Measurements from ENCODE around the gene PTPRS. TPM values are rescaled to one million over a fixed set of nuclear protein-coding genes. Genes with fewer than 3 reads are reported as not detected.

The PTPRS gene
- total RNA-seq, 1 donor = 123 TPM

DNA sequence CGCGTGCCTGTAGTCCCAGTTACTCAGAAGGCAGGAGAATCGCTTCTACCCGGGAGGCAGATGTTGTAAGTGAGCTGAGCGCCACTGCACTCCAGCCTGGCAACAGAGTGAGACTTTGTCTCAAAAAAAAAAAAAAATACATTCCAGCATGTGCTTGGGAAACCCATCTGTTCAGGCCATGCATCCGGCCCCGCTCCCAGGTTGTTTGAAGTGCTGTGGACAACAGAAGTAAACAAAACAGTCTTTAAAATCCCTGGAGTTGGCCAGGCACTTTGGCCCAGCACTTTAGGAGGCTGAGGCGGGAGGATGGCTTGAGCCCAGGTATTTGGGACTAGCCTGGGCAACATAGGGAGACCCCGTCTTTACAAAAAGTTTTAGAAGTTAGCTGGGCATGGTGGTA is 3.2 kb upstream of the PTPRS start:
- H3K4me3 ChIP-seq (ENCODE audit: low read depth, low read length) = no peak overlapping the region
- no peak for TF ChIP-seq CTCF (IDR thresholded peaks at IDR 0.05; ENCODE audit: insufficient read depth, low read depth, low read length)
- peak; percentile 49 for DNase-seq (ENCODE audit: low read depth)

DNA sequence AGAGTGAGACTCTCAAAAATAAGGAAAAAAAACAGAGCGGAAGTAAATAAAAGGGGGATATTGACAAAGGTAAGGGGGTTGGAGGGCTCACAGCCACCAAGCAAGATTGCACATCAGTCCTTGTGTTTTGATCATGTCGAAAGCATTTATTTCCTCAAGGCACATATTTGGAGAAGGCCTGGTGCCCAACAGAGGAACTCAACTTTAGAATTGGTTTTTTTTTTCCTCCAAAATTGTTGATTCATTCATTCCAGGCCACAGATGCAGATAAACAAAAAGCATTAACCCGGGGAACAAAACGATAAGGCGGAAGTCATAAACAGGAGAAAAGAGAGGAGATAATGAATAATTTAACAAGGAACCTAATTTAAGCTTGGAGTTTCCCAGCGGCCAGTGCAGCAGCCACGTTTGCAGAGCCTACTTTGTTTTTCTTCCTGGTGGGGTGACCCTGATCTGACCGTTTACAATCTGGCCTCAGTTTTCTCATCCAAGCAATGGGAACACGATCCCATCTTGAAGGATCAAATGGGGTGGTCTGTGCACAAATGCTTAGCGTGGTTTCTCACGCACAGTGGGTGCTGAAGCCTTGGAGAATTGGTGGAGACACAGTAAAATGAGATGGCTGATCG is 2.1 kb upstream of the PTPRS start:
- no peak for TF ChIP-seq CTCF (IDR thresholded peaks at IDR 0.05; ENCODE audit: insufficient read depth, low read depth, low read length)
- no peak for DNase-seq (ENCODE audit: low read depth)
- H3K4me3 ChIP-seq (ENCODE audit: low read depth, low read length) = no peak overlapping the region

GRCh38 chr19:5341981-5342380 is 1.4 kb upstream of the PTPRS start:
- DNase-seq (ENCODE audit: low read depth) = no peak
- H3K4me3 ChIP-seq (ENCODE audit: low read depth, low read length) = no peak overlapping the region
- no peak for TF ChIP-seq CTCF (IDR thresholded peaks at IDR 0.05; ENCODE audit: insufficient read depth, low read depth, low read length)

- no peak for DNase-seq (ENCODE audit: low read depth)
- no peak overlapping the region for H3K4me3 ChIP-seq (ENCODE audit: low read depth, low read length)
- TF ChIP-seq CTCF (IDR thresholded peaks at IDR 0.05; ENCODE audit: insufficient read depth, low read depth, low read length) = no peak
Observed at GRCh38 chr19:5341448-5341820, 822 bp upstream of the PTPRS start.

- H3K4me3 ChIP-seq (ENCODE audit: low read depth, low read length) = peak overlapping the region; percentile 61
- DNase-seq (ENCODE audit: low read depth) = no peak
- no peak for TF ChIP-seq CTCF (IDR thresholded peaks at IDR 0.05; ENCODE audit: insufficient read depth, low read depth, low read length)
Observed at GRCh38 chr19:5339950-5340636, 519 bp downstream of the PTPRS start.

GRCh38 chr19:5339198-5339949 is 1.2 kb downstream of the PTPRS start:
- DNase-seq (ENCODE audit: low read depth) = no peak
- no peak for TF ChIP-seq CTCF (IDR thresholded peaks at IDR 0.05; ENCODE audit: insufficient read depth, low read depth, low read length)
- peak overlapping the region; percentile 61 for H3K4me3 ChIP-seq (ENCODE audit: low read depth, low read length)
